ENCODE data around the gene ADGRL1. TPM values are rescaled to one million over a fixed set of nuclear protein-coding genes. Genes with fewer than 3 reads are reported as not detected.
A peak's percentile ranks its signal among the peaks of the same experiment; 100 is the strongest.

The ADGRL1 gene
- total and polyA plus RNA-seq, 9 of the 15 experiments (the other 6 are each of a cell fraction or from before 2014, with no cell fraction given): 0.14 to 37.0 (median 8.6) TPM

DNA sequence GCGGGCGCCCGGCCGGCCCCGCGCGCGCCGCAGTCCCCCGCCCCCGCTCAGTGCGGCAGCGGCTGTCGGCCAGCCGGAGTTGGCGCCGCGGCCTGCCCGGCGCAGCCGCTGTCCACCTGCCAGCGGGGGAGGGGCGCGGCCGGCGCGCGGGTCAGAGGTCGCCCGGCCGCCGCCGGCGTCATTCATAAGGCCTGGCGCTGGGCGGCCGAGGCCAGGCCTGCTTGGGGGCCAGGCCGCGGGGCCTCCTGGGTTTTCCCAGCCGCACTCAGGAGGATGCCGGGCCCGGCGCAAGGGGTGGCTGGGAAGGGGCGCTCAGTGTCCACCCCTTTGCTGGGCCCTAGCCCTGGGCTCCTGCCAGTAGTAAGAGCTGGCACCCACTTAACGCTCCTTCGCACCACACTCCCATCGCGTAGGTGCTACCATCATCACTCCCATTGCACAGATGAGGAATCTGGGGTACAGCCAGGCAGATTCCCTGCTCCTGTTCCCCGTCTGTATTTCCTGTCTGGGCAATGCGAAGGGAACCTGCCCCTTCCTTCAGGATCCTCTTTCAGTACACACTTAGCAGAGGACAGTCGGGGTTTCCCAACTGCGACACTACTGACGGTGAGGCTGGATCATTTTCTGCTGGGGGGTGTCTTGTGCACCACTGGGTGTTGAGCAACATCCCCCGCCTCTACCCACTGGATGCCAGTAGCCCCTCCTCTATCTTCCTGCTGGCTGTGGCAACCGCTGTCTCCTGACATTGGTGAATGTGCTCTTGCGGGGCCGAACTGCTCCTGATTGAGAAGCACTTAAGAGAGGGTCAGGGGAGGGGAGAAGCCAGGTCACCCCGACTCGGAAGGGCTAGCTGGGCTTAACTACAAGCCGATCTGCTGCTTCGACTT is 87.6 kb downstream of the ADGRL1 start (continued):
- TF ChIP-seq NFXL1 (CRISPR knock-in tag; IDR thresholded peaks at IDR 0.05): no peak
- TF ChIP-seq, protein P1, sequence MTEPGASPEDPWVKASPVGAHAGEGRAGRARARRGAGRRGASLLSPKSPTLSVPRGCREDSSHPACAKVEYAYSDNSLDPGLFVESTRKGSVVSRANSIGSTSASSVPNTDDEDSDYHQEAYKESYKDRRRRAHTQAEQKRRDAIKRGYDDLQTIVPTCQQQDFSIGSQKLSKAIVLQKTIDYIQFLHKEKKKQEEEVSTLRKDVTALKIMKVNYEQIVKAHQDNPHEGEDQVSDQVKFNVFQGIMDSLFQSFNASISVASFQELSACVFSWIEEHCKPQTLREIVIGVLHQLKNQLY (CRISPR knock-in tag; conservative IDR thresholded peaks at IDR 0.05): no peak
- TF ChIP-seq NRF1 (conservative IDR thresholded peaks at IDR 0.05 in 1 of 2, IDR thresholded peaks at IDR 0.05 in 1 of 2): peak; percentile 58 to 73; a peak in 2 of 4 replicates
- TF ChIP-seq HMGN3 (IDR thresholded peaks at IDR 0.05; ENCODE audit: borderline replicate concordance, extremely low read depth, insufficient read length, low read depth, low read length): peak; percentile 47
- TF ChIP-seq, protein P2, sequence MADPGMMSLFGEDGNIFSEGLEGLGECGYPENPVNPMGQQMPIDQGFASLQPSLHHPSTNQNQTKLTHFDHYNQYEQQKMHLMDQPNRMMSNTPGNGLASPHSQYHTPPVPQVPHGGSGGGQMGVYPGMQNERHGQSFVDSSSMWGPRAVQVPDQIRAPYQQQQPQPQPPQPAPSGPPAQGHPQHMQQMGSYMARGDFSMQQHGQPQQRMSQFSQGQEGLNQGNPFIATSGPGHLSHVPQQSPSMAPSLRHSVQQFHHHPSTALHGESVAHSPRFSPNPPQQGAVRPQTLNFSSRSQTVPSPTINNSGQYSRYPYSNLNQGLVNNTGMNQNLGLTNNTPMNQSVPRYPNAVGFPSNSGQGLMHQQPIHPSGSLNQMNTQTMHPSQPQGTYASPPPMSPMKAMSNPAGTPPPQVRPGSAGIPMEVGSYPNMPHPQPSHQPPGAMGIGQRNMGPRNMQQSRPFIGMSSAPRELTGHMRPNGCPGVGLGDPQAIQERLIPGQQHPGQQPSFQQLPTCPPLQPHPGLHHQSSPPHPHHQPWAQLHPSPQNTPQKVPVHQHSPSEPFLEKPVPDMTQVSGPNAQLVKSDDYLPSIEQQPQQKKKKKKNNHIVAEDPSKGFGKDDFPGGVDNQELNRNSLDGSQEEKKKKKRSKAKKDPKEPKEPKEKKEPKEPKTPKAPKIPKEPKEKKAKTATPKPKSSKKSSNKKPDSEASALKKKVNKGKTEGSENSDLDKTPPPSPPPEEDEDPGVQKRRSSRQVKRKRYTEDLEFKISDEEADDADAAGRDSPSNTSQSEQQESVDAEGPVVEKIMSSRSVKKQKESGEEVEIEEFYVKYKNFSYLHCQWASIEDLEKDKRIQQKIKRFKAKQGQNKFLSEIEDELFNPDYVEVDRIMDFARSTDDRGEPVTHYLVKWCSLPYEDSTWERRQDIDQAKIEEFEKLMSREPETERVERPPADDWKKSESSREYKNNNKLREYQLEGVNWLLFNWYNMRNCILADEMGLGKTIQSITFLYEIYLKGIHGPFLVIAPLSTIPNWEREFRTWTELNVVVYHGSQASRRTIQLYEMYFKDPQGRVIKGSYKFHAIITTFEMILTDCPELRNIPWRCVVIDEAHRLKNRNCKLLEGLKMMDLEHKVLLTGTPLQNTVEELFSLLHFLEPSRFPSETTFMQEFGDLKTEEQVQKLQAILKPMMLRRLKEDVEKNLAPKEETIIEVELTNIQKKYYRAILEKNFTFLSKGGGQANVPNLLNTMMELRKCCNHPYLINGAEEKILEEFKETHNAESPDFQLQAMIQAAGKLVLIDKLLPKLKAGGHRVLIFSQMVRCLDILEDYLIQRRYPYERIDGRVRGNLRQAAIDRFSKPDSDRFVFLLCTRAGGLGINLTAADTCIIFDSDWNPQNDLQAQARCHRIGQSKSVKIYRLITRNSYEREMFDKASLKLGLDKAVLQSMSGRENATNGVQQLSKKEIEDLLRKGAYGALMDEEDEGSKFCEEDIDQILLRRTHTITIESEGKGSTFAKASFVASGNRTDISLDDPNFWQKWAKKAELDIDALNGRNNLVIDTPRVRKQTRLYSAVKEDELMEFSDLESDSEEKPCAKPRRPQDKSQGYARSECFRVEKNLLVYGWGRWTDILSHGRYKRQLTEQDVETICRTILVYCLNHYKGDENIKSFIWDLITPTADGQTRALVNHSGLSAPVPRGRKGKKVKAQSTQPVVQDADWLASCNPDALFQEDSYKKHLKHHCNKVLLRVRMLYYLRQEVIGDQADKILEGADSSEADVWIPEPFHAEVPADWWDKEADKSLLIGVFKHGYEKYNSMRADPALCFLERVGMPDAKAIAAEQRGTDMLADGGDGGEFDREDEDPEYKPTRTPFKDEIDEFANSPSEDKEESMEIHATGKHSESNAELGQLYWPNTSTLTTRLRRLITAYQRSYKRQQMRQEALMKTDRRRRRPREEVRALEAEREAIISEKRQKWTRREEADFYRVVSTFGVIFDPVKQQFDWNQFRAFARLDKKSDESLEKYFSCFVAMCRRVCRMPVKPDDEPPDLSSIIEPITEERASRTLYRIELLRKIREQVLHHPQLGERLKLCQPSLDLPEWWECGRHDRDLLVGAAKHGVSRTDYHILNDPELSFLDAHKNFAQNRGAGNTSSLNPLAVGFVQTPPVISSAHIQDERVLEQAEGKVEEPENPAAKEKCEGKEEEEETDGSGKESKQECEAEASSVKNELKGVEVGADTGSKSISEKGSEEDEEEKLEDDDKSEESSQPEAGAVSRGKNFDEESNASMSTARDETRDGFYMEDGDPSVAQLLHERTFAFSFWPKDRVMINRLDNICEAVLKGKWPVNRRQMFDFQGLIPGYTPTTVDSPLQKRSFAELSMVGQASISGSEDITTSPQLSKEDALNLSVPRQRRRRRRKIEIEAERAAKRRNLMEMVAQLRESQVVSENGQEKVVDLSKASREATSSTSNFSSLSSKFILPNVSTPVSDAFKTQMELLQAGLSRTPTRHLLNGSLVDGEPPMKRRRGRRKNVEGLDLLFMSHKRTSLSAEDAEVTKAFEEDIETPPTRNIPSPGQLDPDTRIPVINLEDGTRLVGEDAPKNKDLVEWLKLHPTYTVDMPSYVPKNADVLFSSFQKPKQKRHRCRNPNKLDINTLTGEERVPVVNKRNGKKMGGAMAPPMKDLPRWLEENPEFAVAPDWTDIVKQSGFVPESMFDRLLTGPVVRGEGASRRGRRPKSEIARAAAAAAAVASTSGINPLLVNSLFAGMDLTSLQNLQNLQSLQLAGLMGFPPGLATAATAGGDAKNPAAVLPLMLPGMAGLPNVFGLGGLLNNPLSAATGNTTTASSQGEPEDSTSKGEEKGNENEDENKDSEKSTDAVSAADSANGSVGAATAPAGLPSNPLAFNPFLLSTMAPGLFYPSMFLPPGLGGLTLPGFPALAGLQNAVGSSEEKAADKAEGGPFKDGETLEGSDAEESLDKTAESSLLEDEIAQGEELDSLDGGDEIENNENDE (IDR thresholded peaks at IDR 0.05; ENCODE audit: low read depth, low read length): no peak
- peak; percentile 23; the same call in 1 of the 2 replicates for TF ChIP-seq HCFC1 (IDR thresholded peaks at IDR 0.05; ENCODE audit: low read depth, low read length)
- TF ChIP-seq, protein P3, sequence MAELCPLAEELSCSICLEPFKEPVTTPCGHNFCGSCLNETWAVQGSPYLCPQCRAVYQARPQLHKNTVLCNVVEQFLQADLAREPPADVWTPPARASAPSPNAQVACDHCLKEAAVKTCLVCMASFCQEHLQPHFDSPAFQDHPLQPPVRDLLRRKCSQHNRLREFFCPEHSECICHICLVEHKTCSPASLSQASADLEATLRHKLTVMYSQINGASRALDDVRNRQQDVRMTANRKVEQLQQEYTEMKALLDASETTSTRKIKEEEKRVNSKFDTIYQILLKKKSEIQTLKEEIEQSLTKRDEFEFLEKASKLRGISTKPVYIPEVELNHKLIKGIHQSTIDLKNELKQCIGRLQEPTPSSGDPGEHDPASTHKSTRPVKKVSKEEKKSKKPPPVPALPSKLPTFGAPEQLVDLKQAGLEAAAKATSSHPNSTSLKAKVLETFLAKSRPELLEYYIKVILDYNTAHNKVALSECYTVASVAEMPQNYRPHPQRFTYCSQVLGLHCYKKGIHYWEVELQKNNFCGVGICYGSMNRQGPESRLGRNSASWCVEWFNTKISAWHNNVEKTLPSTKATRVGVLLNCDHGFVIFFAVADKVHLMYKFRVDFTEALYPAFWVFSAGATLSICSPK (IDR thresholded peaks at IDR 0.05; ENCODE audit: borderline replicate concordance): no peak
- no peak for TF ChIP-seq TOE1 (IDR thresholded peaks at IDR 0.05; ENCODE audit: borderline replicate concordance)
- TF ChIP-seq TOE1 (CRISPR knock-in tag; IDR thresholded peaks at IDR 0.05; ENCODE audit: borderline replicate concordance, low read depth): no peak
- TF ChIP-seq ZNF445 (CRISPR knock-in tag; IDR thresholded peaks at IDR 0.05; ENCODE audit: low read depth): no peak
- peak in 1 of 2 experiments; percentile 22; a peak in 2 of 4 replicates for TF ChIP-seq MAZ (CRISPR knock-in tag; conservative IDR thresholded peaks at IDR 0.05 in 1 of 2, IDR thresholded peaks at IDR 0.05 in 1 of 2)
